Stimulated activated CD4-positive, alpha-beta T cell treated with anti-CD3 and anti-CD28 coated beads, Interleukin-2, amount 100 ng/mL, for 48 hours (primary cell): Measurements from ENCODE around the gene PCYT1B.

Experiments used
- DNase-seq, 2 donors: peaks; one replicate each; pipeline ENCODE4 v3.0.0-alpha.2; 2020

The PCYT1B gene

DNA sequence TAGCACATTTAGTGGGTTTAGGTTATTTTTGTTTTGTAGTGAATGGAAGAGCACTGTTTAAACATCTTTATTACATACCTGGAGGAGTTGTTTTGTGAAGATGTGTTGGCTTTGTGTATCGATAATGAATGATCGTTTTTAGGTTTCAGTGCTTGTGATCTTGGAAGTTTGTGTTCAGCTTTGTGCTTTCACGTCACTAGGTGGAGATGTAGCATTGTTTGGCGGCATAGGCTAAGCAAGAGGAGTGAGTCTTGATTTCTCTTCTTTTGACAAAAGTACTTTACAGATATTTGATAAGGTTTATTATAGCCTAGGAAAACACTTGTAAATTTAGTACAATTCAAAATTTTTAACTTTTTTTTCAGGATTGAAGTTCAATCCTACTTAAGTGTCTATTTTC, 131.7 kb downstream of the PCYT1B start:
- DNase-seq = no peak

DNA sequence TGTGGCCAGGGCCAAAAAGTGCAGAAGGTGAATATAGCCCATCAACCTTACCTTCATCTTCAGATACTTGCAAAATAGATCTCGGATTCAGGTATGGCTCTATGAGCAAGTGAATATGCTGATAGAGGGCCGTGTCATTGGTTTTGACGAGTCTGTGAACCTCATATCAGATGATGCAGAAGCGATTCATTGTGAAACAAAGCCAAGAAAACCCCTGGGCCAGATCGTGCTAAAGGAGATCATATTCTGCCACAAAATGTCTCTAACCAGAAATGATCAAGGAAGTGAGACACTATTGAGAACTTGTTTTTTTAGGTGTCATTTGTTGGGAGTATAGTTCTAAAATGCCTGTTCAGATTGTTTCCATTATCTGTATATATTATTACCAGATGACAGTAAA, 133.7 kb downstream of the PCYT1B start:
- peak; percentile 18 to 26 for DNase-seq

DNA sequence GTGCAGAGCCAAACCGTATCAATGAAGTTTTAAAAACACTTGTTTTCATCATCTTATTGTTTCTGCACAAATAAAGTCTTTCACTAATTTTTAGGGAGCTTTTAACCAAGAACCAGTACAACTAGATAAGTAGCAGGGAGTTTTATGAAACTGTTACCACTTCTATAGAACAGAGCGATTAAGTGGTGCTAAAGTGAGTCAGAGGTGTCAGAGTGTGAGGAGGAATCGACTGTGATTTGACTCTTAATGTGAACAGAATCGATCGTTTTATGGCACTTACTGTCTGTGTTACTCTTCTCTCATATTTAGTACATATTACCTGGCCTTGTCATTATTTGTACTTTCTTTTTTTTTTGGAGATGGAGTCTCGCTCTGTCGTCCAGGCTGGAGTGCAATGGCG, 138.8 kb downstream of the PCYT1B start:
- DNase-seq = no peak
